Tibial nerve (tissue), 3 donors: ENCODE data around the gene KHDRBS1.

Experiments
- POLR2A ChIP-seq, 2 donors: fragments of 450-650 bp; IDR thresholded peaks; one replicate each; pipeline ENCODE4 v1.6.1; 2017; ENCODE audit warnings: antibody characterized with exemption in 2 of 2, mild to moderate bottlenecking in 2 of 2, moderate library complexity in 2 of 2
- TF ChIP-seq, protein P1 (sequence below), 5 experiments: fragments of 200-600 bp in 3 of 5; fragments of 450-650 bp in 2 of 5; sonication (generic) in 3 of 5; IDR thresholded peaks; one replicate each; pipeline ENCODE4 v1.5.1; 2016 to 2019; ENCODE audit warnings: antibody characterized with exemption in 5 of 5, mild to moderate bottlenecking in 3 of 5, moderate library complexity in 2 of 5

DNA sequence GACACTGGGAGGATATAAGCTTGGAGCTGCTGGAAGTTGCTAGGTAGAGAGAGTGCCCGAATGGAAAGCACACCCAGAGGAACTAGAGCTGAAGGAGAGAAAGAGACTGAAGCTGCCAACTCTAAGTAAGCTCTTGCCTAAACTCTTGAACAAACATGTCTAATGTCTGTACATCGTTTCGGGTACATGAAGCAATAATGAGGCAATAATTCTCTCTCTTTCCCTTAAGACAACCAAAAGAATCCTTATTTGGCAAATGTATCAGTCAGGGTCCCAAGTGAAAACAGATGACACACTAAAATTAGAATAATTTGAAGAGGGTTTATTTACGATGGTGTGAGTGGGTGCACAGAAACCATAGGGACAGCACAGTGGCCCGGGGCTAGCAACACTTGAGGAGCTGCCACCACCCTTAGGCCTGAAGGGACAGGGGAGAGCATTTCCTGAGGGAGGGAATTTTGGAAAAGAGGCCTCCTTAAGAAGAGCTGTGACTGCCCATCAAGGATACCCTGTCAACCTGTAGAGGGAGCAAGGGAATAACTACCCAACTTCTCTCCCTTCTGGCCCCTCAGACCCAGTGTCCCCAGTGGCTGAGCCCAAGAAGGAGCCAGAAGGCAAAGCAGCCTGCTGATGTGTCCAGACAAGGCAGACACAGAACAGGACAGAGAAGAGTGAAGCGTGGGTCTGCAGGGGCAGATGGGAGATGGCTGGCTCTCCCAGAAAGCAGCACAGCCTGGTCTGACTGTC, 36.1 kb upstream of the KHDRBS1 start:
- TF ChIP-seq POLR2A (IDR thresholded peaks at IDR 0.05), result no peak
- TF ChIP-seq, protein P1, sequence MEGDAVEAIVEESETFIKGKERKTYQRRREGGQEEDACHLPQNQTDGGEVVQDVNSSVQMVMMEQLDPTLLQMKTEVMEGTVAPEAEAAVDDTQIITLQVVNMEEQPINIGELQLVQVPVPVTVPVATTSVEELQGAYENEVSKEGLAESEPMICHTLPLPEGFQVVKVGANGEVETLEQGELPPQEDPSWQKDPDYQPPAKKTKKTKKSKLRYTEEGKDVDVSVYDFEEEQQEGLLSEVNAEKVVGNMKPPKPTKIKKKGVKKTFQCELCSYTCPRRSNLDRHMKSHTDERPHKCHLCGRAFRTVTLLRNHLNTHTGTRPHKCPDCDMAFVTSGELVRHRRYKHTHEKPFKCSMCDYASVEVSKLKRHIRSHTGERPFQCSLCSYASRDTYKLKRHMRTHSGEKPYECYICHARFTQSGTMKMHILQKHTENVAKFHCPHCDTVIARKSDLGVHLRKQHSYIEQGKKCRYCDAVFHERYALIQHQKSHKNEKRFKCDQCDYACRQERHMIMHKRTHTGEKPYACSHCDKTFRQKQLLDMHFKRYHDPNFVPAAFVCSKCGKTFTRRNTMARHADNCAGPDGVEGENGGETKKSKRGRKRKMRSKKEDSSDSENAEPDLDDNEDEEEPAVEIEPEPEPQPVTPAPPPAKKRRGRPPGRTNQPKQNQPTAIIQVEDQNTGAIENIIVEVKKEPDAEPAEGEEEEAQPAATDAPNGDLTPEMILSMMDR (IDR thresholded peaks at IDR 0.05), result peak; percentile 14 to 44 (median 31)
